Muscle layer of colon (tissue), 2 donors: ENCODE measurements around the gene KCNJ8.
"Not testable (repeated sequence)": the region's sequence is repeated elsewhere in the genome, so short reads cannot be mapped to it uniquely, and the experiment has no call there.

ENCODE experiments used
- H3K27ac ChIP-seq: one replicate; pipeline ENCODE4 v1.7.0; 2013; ENCODE audit warnings: low read depth, mild to moderate bottlenecking, low read length, moderate library complexity
- H3K27me3 ChIP-seq, 2 donors: one replicate each; pipeline ENCODE4 v1.7.0; 2013; ENCODE audit warnings: low read length in 2 of 2, mild to moderate bottlenecking in 2 of 2; ENCODE audit not compliant: insufficient read depth in 2 of 2, control insufficient read depth in 1 of 2
- H3K36me3 ChIP-seq: one replicate; pipeline ENCODE4 v1.7.0; 2013; ENCODE audit warnings: mild to moderate bottlenecking, low read length; ENCODE audit not compliant: insufficient read depth
- H3K4me1 ChIP-seq: one replicate; pipeline ENCODE4 v1.7.0; 2013; ENCODE audit warnings: mild to moderate bottlenecking, low read length; ENCODE audit not compliant: insufficient read depth
- H3K4me3 ChIP-seq, 2 donors: one replicate each; pipeline ENCODE4 v1.7.0; 2013; ENCODE audit warnings: low read length in 2 of 2, low read depth in 1 of 2, mild to moderate bottlenecking in 1 of 2, moderate library complexity in 1 of 2
- H3K9ac ChIP-seq: one replicate; pipeline ENCODE4 v1.7.0; 2013; ENCODE audit warnings: low read length
- H3K9me3 ChIP-seq: one replicate; pipeline ENCODE4 v1.7.0; 2013; ENCODE audit warnings: mild to moderate bottlenecking, low read length
- donor health status: abdominal sarcoma.
- donor health status: Adenocarcinoma of cecum.

The KCNJ8 gene

DNA sequence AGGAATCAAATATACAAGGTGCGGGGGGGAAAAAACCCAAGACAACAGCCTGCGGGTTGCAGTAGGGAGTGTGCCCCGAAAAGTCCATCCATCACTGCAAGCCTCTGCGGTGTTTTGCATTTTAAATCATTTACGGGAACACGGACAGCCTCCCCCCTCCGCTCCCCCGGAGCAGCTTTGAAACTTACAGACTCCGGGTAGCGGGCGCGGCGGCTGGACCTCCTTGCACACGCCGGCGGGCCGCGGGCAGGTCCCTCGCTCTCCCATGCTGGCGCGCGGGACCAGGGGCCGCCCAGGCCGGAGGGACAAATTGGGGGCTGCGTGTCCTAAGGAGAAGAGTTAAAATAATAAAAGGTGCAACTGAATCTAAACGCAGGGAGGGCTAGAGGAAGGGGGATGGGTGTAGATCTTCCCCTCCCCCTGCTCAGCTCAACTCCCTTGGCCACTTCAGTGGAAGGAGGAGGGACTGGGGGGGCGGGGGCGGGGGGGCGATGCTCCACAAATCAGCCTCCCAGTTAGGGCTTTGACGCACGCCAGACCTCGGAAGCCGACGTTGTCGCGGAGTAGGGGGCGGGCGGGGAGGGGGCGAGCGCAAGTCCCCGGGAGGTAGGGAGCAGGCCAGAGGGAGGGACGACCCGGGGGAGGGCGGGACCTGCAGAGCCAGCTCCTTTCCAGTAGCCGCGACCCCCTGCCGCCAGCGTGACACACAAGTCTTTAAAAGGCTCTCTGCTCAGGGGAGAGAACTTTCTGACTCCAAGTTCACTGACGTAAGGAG, at the start of gene KCNJ8:
Gene KCNJ8 (minus strand): TSS at position 349 of the 775 bp plus-strand sequence. CDS start 1,090 bp downstream, outside the sequence.
- Histone ChIP-seq H3K27me3 (no peaks in the 10 kb centered on the region), H3K4me3 (peak within 1 kb of the TSS; percentile 45 to 59), H3K9me3 (no peaks in the 10 kb centered on the region), H3K36me3 (no peaks in the 10 kb centered on the region), H3K27ac (peak within 1 kb of the TSS; percentile 90), H3K4me1 (peaks cover 40% of the 10 kb centered on the region), H3K9ac (peak within 1 kb of the TSS; percentile 65)

DNA sequence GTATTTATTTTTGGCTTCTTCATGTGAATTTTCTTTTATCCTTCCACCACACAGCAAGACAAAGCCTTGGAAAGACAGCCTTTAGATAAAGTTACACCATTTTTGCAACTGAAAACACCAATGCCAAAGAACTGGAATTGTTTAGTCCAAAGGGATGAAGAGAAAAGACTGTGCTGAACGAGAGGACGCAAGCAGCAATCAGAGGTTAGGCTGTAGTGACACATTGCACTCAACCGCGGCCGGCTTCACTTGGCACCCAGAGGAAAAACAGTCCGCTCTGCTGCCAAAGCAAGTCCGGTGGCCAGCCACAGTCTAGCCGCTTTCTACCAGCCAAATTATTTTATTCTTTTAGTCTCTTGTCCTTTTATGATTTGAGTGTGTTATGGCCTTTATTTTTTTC, 49.1 kb upstream of the KCNJ8 start:
- Histone ChIP-seq H3K9ac (no peak overlapping the region), H3K36me3 (no peaks in the 10 kb centered on the region), H3K4me3 (no peak overlapping the region), H3K27ac (no peak overlapping the region), H3K9me3 (no peaks in the 10 kb centered on the region), H3K27me3 (no peaks in the 10 kb centered on the region), H3K4me1 (peaks cover 38% of the 10 kb centered on the region)

- H3K4me1 ChIP-seq, result peaks cover 33% of the 10 kb centered on the region
- H3K4me3 ChIP-seq, result no peak overlapping the region
- no peaks in the 10 kb centered on the region for H3K27me3 ChIP-seq
- no peaks in the 10 kb centered on the region for H3K9me3 ChIP-seq
- H3K9ac ChIP-seq, result no peak overlapping the region
- peaks cover 5% of the 10 kb centered on the region for H3K36me3 ChIP-seq
- H3K27ac ChIP-seq, result no peak overlapping the region
Observed at GRCh38 chr12:21819678-21820077, 45.2 kb upstream of the KCNJ8 start.

DNA sequence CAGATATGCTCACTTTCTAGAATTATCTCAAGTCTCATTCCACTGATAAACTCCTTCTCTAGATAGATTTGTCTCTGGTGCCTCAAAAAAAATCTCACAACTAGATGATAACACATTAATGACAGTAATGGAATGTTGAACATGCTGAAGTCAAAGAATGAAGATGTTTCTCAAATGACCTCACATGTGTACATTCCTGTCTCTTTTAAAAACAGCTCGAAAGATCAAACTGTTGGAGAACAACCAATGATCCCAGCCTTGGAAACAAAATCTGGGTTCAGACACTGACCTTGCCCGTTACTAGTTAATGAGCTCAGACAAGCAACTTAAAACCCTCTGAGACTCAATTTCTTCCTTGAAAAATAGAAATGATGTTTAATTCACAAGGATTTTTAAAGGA, 44.7 kb upstream of the KCNJ8 start:
- Histone ChIP-seq H3K4me3 (no peak overlapping the region), H3K9ac (no peak overlapping the region), H3K27ac (no peak overlapping the region), H3K9me3 (no peaks in the 10 kb centered on the region), H3K4me1 (peaks cover 33% of the 10 kb centered on the region), H3K27me3 (no peaks in the 10 kb centered on the region), H3K36me3 (peaks cover 5% of the 10 kb centered on the region)

DNA sequence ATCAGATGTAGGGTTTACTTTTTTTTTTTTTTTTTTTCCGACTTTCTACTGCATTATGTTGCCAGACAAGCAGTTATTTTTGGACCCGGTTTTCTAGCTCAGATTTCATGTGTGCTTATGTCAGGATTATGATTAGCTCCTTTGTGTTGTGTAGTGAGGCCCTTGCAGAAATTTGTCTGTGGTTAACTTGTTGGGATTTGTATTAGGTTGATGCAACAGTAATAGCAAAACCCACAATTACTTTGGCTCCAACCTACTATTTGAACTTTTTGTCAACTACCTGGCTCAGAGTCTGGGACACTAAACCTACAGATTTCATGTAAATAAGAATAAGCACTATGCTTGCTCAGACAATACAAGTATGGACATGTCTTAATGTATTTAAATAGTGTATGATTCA, 44.1 kb upstream of the KCNJ8 start:
- Histone ChIP-seq H3K27ac (no peak overlapping the region), H3K9ac (no peak overlapping the region), H3K27me3 (no peaks in the 10 kb centered on the region), H3K9me3 (no peaks in the 10 kb centered on the region), H3K4me1 (peaks cover 32% of the 10 kb centered on the region), H3K4me3 (no peak overlapping the region), H3K36me3 (peaks cover 5% of the 10 kb centered on the region)

- Histone ChIP-seq H3K4me3 (no peak overlapping the region), H3K36me3 (peaks cover 5% of the 10 kb centered on the region), H3K27ac (no peak overlapping the region), H3K27me3 (no peaks in the 10 kb centered on the region), H3K9me3 (no peaks in the 10 kb centered on the region), H3K4me1 (peaks cover 19% of the 10 kb centered on the region), H3K9ac (no peak overlapping the region)
Observed at GRCh38 chr12:21815306-21816062, 41.0 kb upstream of the KCNJ8 start.

DNA sequence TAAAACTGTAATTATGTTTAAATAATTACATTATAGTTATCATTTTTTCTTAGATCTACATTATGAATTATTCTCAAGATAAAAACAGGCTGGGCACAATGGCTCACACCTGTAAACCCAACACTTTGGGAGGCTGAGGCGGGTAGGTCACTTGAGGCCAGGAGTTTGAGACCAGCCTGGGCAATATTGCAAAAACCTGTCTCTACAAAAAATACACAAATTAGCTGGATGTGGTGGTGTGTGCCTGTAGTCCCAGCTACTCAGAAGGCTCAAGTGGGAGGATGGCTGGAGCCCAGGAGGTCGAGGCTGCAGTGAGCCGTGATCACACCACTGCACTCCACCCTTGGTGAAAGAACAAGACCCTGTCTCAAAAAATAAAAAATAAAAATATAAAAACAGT, 40.3 kb upstream of the KCNJ8 start:
- H3K9ac ChIP-seq, result no peak overlapping the region
- H3K27me3 ChIP-seq, result no peaks in the 10 kb centered on the region
- peaks cover 13% of the 10 kb centered on the region for H3K4me1 ChIP-seq
- no peak overlapping the region for H3K27ac ChIP-seq
- peaks cover 5% of the 10 kb centered on the region for H3K36me3 ChIP-seq
- H3K4me3 ChIP-seq, result no peak overlapping the region
- H3K9me3 ChIP-seq, result no peaks in the 10 kb centered on the region

DNA sequence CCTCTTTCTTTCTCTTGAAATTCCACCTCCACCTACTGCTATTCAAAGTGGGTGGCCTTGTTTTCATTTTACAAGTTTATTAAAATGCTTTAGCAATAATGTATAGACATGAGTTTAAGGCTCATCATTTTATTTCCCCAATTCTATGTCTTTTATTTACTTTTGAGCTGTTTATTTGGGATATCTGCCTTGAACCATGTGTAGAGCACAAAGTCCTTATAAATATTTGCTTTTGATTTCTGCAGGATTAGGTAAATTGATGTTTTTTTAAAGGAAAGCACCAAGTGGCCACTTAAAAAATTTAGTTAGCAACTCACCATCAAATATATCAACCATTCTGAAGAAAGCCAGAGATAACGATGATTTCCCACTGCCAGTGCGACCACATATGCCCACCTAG, 39.8 kb upstream of the KCNJ8 start:
- Histone ChIP-seq H3K4me3 (no peak overlapping the region), H3K4me1 (peaks cover 8% of the 10 kb centered on the region), H3K9ac (no peak overlapping the region), H3K36me3 (peaks cover 5% of the 10 kb centered on the region), H3K9me3 (no peaks in the 10 kb centered on the region), H3K27ac (no peak overlapping the region), H3K27me3 (no peaks in the 10 kb centered on the region)

DNA sequence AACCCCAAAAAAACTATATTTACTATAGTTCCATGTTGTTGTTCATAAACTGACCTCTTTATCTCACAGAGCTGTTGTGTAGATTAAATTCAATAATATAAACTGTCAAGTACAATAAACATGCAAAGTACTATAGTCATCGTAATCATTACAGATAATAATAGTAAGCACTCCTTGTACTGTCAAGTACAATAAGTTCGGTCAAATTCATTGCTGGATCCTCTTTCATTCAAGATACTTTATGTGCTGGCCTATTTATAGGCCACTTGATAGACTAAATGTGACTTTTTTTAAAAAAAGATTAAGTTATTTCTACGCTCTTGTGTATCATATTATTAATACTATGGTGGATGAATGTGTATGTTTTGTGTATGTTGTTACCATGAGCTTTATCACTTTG, 39.2 kb upstream of the KCNJ8 start:
- Histone ChIP-seq H3K9me3 (no peaks in the 10 kb centered on the region), H3K4me3 (no peak overlapping the region), H3K36me3 (peaks cover 5% of the 10 kb centered on the region), H3K27ac (no peak overlapping the region), H3K4me1 (peaks cover 3% of the 10 kb centered on the region), H3K9ac (no peak overlapping the region), H3K27me3 (no peaks in the 10 kb centered on the region)

GRCh38 chr12:21813125-21813524, 38.6 kb upstream of the KCNJ8 start:
- Histone ChIP-seq H3K36me3 (peaks cover 5% of the 10 kb centered on the region), H3K4me1 (no peaks in the 10 kb centered on the region)

DNA sequence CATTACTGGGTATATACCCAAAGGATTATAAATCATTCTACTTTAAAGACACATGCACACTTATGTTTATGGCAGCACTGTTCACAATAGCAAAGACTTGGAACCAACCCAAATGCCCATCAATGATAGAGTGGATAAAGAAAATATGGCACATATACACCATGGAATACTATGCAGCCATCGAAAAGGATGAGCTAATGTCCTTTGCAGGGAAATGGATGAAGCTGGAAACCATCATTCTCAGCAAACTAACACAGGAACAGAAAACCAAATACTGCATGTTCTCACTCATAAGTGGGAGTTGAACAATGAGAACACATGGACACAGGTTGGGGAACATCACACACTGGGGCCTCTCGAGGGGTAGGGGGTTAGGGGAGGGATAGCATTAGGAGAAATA, 37.8 kb upstream of the KCNJ8 start:
- H3K27me3 ChIP-seq, H3K9me3 ChIP-seq, H3K4me1 ChIP-seq, H3K27ac ChIP-seq, H3K36me3 ChIP-seq, H3K9ac ChIP-seq, H3K4me3 ChIP-seq: not testable (repeated sequence)

More at GRCh38 chr12:21813125-21813524, 38.6 kb upstream of the KCNJ8 start:
- H3K9me3 ChIP-seq, result no peaks in the 10 kb centered on the region
- no peaks in the 10 kb centered on the region for H3K27me3 ChIP-seq
- no peak overlapping the region for H3K4me3 ChIP-seq
- H3K27ac ChIP-seq, result no peak overlapping the region
- no peak overlapping the region for H3K9ac ChIP-seq
